Measurements from ENCODE around the gene LSM2.
"Not testable (repeated sequence)": the region's sequence is repeated elsewhere in the genome, so short reads cannot be mapped to it uniquely, and the experiment has no call there.

The LSM2 gene

GRCh38 chr6:31827286-31828079 lies 20.7 kb upstream of the LSM2 start, which contains the start of gene HSPA1B:
Gene HSPA1B (plus strand): TSS chr6:31827738. CDS start chr6:31827951, 213 bp downstream.
- DNase-seq (ENCODE audit: low spot score) = peak; percentile 99

GRCh38 chr6:31826793-31827285 lies 20.1 kb upstream of the LSM2 start:
- DNase-seq (ENCODE audit: low spot score) = no peak

- DNase-seq (ENCODE audit: low spot score) = no peak
Observed at GRCh38 chr6:31825553-31825952, 18.8 kb upstream of the LSM2 start.

GRCh38 chr6:31823592-31824196 lies 16.9 kb upstream of the LSM2 start:
- DNase-seq (ENCODE audit: low spot score) = not testable (repeated sequence)

- peak; percentile 88 for DNase-seq (ENCODE audit: low spot score)
Observed at GRCh38 chr6:31822036-31822821, 15.5 kb upstream of the LSM2 start.

- DNase-seq (ENCODE audit: low spot score) = no peak
Observed at GRCh38 chr6:31821301-31822035, 14.7 kb upstream of the LSM2 start.

- DNase-seq (ENCODE audit: low spot score) = not testable (repeated sequence)
Observed at GRCh38 chr6:31820399-31820798, 13.6 kb upstream of the LSM2 start.

- no peak for DNase-seq (ENCODE audit: low spot score)
Observed at GRCh38 chr6:31819871-31820299, 13.1 kb upstream of the LSM2 start.

GRCh38 chr6:31817929-31818511 lies 11.3 kb upstream of the LSM2 start:
- DNase-seq (ENCODE audit: low spot score) = peak; percentile 86

- peak; percentile 83 for DNase-seq (ENCODE audit: low spot score)
Observed at GRCh38 chr6:31817133-31817928, 10.6 kb upstream of the LSM2 start.

- DNase-seq (ENCODE audit: low spot score) = peak; percentile 99
Observed at GRCh38 chr6:31815025-31815838, 8.5 kb upstream of the LSM2 start, which contains the start of the genes HSPA1A and HSPA1L. Gene HSPA1A (plus strand): TSS chr6:31815543. CDS start chr6:31815757, 214 bp downstream. Gene HSPA1L (minus strand): TSS chr6:31815283. CDS start chr6:31811972, 3,311 bp downstream.

- peak; percentile 99 for DNase-seq (ENCODE audit: low spot score)
Observed at GRCh38 chr6:31814677-31815024, 7.9 kb upstream of the LSM2 start.

GRCh38 chr6:31813465-31813849 lies 6.7 kb upstream of the LSM2 start:
- no peak for DNase-seq (ENCODE audit: low spot score)

- DNase-seq (ENCODE audit: low spot score) = no peak
Observed at GRCh38 chr6:31811645-31812044, 4.9 kb upstream of the LSM2 start.

- DNase-seq (ENCODE audit: low spot score) = not testable (repeated sequence)
Observed at GRCh38 chr6:31808599-31808998, 1.8 kb upstream of the LSM2 start.

- DNase-seq (ENCODE audit: low spot score) = no peak
Observed at GRCh38 chr6:31805939-31806469, 762 bp downstream of the LSM2 start.

- not testable (repeated sequence) for DNase-seq (ENCODE audit: low spot score)
Observed at GRCh38 chr6:31801031-31801927, 5.5 kb downstream of the LSM2 start.

- DNase-seq (ENCODE audit: low spot score) = no peak
Observed at GRCh38 chr6:31799781-31800180, 7.0 kb downstream of the LSM2 start.

Measured in globus pallidus (tissue), 1 donor.